Neural cell (in vitro differentiated cells): ENCODE data around the gene AP5Z1. TPM values are rescaled to one million over a fixed set of nuclear protein-coding genes. Genes with fewer than 3 reads are reported as not detected.

ENCODE experiments used
- H2AFZ ChIP-seq: fragments of 200-600, 300-800 bp; sonication (generic), shearing (Covaris generic); 2 replicates; pipeline ENCODE4 v1.6.0; 2014; ENCODE audit warnings: low read depth, mild to moderate bottlenecking, antibody characterized with exemption, low read length, moderate library complexity
- H3F3A ChIP-seq: fragments of 200-600 bp; shearing (Covaris generic); 2 replicates; pipeline ENCODE4 v1.6.1; 2016; ENCODE audit warnings: mild to moderate bottlenecking, moderate library complexity, mixed read lengths, antibody characterized with exemption, low read length; ENCODE audit not compliant: insufficient read depth, poor library complexity, severe bottlenecking
- H3K27ac ChIP-seq: fragments of 200-600, 300-800 bp; sonication (generic), shearing (Covaris generic); 2 replicates; pipeline ENCODE4 v1.5.1; 2014; ENCODE audit warnings: mild to moderate bottlenecking, low read length, moderate library complexity
- H3K27me3 ChIP-seq: fragments of 300-800, 200-600 bp; sonication (generic), shearing (Covaris generic); 2 replicates; pipeline ENCODE4 v1.6.0; 2014; ENCODE audit warnings: mild to moderate bottlenecking, low read depth, low read length, moderate library complexity; ENCODE audit not compliant: insufficient read depth
- H3K36me3 ChIP-seq: fragments of 300-800, 200-600 bp; sonication (generic), shearing (Covaris generic); 2 replicates; pipeline ENCODE4 v1.5.1; 2014; ENCODE audit warnings: mild to moderate bottlenecking, antibody characterized with exemption, low read length, moderate library complexity; ENCODE audit not compliant: insufficient read depth
- H3K4me2 ChIP-seq: fragments of 300-800, 200-600 bp; sonication (generic), shearing (Covaris generic); 2 replicates; pipeline ENCODE4 v1.6.0; 2014; ENCODE audit warnings: mild to moderate bottlenecking, low read length
- H3K4me3 ChIP-seq: fragments of 300-800, 200-600 bp; sonication (generic), shearing (Covaris generic); 2 replicates; pipeline ENCODE4 v1.5.1; 2014; ENCODE audit warnings: mild to moderate bottlenecking, low read length, moderate library complexity
- H3K79me2 ChIP-seq: fragments of 200-600 bp; shearing (Covaris generic); replicated peaks from 2 replicates; pipeline ENCODE4 v1.6.0; 2014; ENCODE audit warnings: mild to moderate bottlenecking, low read length, moderate library complexity; ENCODE audit not compliant: insufficient read depth
- H3K9ac ChIP-seq: fragments of 300-800, 200-600 bp; sonication (generic), shearing (Covaris generic); 2 replicates; pipeline ENCODE4 v1.6.1; 2016; ENCODE audit warnings: mild to moderate bottlenecking, low read length, mixed read lengths
- H3K9me2 ChIP-seq: fragments of 200-600 bp; shearing (Covaris generic); 2 replicates; pipeline ENCODE4 v1.6.1; 2016; ENCODE audit warnings: mild to moderate bottlenecking, low read length, mixed read lengths; ENCODE audit not compliant: insufficient read depth
- H3K9me3 ChIP-seq: fragments of 200-600, 300-800 bp; sonication (generic), shearing (Covaris generic); 2 replicates; pipeline ENCODE4 v1.6.1; 2016; ENCODE audit warnings: mild to moderate bottlenecking, mixed run types, low read length, moderate library complexity, mixed read lengths
- H4K20me1 ChIP-seq: fragments of 200-600 bp; shearing (Covaris generic); 2 replicates; pipeline ENCODE4 v1.6.1; 2016; ENCODE audit warnings: mild to moderate bottlenecking, mixed run types; ENCODE audit not compliant: insufficient read depth
- CTCF ChIP-seq: fragments of 450-650 bp; IDR thresholded peaks from 2 replicates; pipeline ENCODE4 v1.5.1; 2014; ENCODE audit warnings: antibody characterized with exemption, mild to moderate bottlenecking, moderate library complexity; ENCODE audit not compliant: poor library complexity, severe bottlenecking
- EP300 ChIP-seq: fragments of 450-650 bp; conservative IDR thresholded peaks from 2 replicates; pipeline ENCODE4 v1.6.1; 2014; ENCODE audit warnings: antibody characterized with exemption, mild to moderate bottlenecking, moderate library complexity; ENCODE audit not compliant: poor library complexity, severe bottlenecking
- EZH2 ChIP-seq: fragments of 200-600, 300-800 bp; shearing (Covaris generic), sonication (generic); IDR thresholded peaks from 2 replicates; pipeline ENCODE4 v1.6.1; 2014; ENCODE audit warnings: antibody characterized with exemption, low read length, borderline replicate concordance, mild to moderate bottlenecking; ENCODE audit not compliant: insufficient read depth, poor library complexity, severe bottlenecking
- MXI1 ChIP-seq: fragments of 450-650 bp; conservative IDR thresholded peaks from 2 replicates; pipeline ENCODE4 v1.6.1; 2014; ENCODE audit warnings: antibody characterized with exemption, mild to moderate bottlenecking; ENCODE audit not compliant: poor library complexity, severe bottlenecking
- POLR2AphosphoS5 ChIP-seq: IDR thresholded peaks from 2 replicates; pipeline ENCODE4 v1.6.1; 2012
- RAD21 ChIP-seq: fragments of 450-650 bp; conservative IDR thresholded peaks from 2 replicates; pipeline ENCODE4 v1.6.1; 2014; ENCODE audit warnings: antibody characterized with exemption, mild to moderate bottlenecking, moderate library complexity
- REST ChIP-seq: IDR thresholded peaks from 2 replicates; pipeline ENCODE4 v1.6.1; 2012; ENCODE audit warnings: borderline replicate concordance
- SMC3 ChIP-seq: fragments of 450-650 bp; conservative IDR thresholded peaks from 2 replicates; pipeline ENCODE4 v1.6.1; 2014; ENCODE audit warnings: antibody characterized with exemption, mild to moderate bottlenecking, moderate library complexity; ENCODE audit not compliant: poor library complexity
- TAF1 ChIP-seq: IDR thresholded peaks from 2 replicates; pipeline ENCODE4 v1.6.1; 2012; ENCODE audit warnings: low read depth
- polyA plus RNA-seq: library from polyadenylated mRNA; depleted of rRNA; stranded (reverse); fragments of >200 nt; gene quantifications from 2 replicates; pipeline ENCODE4 v1.2.3, GENCODE V29; 2014

Gene AP5Z1
- polyA plus RNA-seq, 1 donor from 2014 or later = 36.9 TPM

- H3K4me3 ChIP-seq = no peak overlapping the region
- H3K9me2 ChIP-seq = no peaks in the 10 kb centered on the region
Measured at GRCh38 chr7:4771737-4772136, 3.7 kb upstream of the AP5Z1 start.

GRCh38 chr7:4772306-4772705 lies 3.1 kb upstream of the AP5Z1 start:
- no peak overlapping the region for H3K27ac ChIP-seq
- no peaks in the 10 kb centered on the region for H3K9me2 ChIP-seq
- peaks cover 13% of the 10 kb centered on the region for H3K79me2 ChIP-seq
- H3K4me3 ChIP-seq = no peak overlapping the region
- no peaks in the 10 kb centered on the region for H3K27me3 ChIP-seq
- H3F3A ChIP-seq = no peaks in the 10 kb centered on the region
- H3K9me3 ChIP-seq = no peaks in the 10 kb centered on the region
- no peak overlapping the region for H3K4me2 ChIP-seq
- H2AFZ ChIP-seq = no peak overlapping the region
- H3K36me3 ChIP-seq = no peaks in the 10 kb centered on the region
- H3K9ac ChIP-seq = no peak overlapping the region
- H4K20me1 ChIP-seq = no peaks in the 10 kb centered on the region
- no peak for TF ChIP-seq SMC3
- TF ChIP-seq TAF1 = no peak
- no peak for TF ChIP-seq EP300
- TF ChIP-seq CTCF = no peak
- TF ChIP-seq POLR2AphosphoS5 = no peak
- no peak for TF ChIP-seq REST
- no peak for TF ChIP-seq EZH2

More at GRCh38 chr7:4771737-4772136, 3.7 kb upstream of the AP5Z1 start:
- no peaks in the 10 kb centered on the region for H3K9me3 ChIP-seq
- no peak overlapping the region for H3K4me2 ChIP-seq
- H2AFZ ChIP-seq = no peak overlapping the region
- H3K9ac ChIP-seq = no peak overlapping the region
- no peaks in the 10 kb centered on the region for H4K20me1 ChIP-seq
- H3F3A ChIP-seq = no peaks in the 10 kb centered on the region
- H3K27me3 ChIP-seq = no peaks in the 10 kb centered on the region
- TF ChIP-seq SMC3 = no peak
- no peak for TF ChIP-seq TAF1
- no peak for TF ChIP-seq MXI1
- TF ChIP-seq EZH2 = no peak
- no peak for TF ChIP-seq CTCF
- no peak for TF ChIP-seq EP300
- TF ChIP-seq REST = no peak
- no peak for TF ChIP-seq RAD21
- no peak for TF ChIP-seq POLR2AphosphoS5
- H3K27ac ChIP-seq = no peak overlapping the region
- no peaks in the 10 kb centered on the region for H3K36me3 ChIP-seq
- H3K79me2 ChIP-seq = peaks cover 9% of the 10 kb centered on the region
